ENCODE data around the gene NUAK1.
A peak's percentile ranks its signal among the peaks of the same experiment; 100 is the strongest.

NUAK1 gene

DNA sequence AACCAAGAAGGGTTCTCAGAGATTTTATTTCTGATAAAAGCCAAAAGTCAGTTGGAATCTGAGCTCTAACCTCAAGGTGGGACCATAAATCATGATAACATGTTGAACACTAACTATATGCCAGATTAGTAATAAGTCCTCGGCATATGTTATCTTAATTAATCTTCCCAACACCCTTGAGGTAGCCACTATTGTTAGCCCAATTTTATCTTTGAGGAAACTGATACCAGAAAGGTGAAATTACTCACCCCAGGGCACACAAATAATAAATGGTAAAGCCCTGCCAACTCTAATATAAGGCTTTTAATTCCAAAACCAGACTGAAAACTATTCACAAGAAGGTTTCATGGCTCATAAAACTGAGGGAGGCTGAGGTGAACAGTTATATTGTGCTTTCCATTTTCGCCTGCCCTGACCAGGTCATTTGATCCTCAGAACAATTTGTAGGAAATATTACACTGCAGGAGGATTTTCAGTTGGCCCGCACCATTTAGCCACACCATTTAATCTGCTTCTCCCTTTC is 16.1 kb upstream of the NUAK1 start:
- CTCF ChIA-PET = interaction anchor here (1.0 to 1.4 kb wide), 3 partner anchors 9 to 71 kb away, joined by 3 to 5 read pairs (median 3); no protein-coding TSS in a partner anchor
- POLR2A ChIA-PET = no interaction called here
- no peak for DNase-seq (ENCODE audit: low read depth, low spot score)
- no peak for TF ChIP-seq CTCF (IDR thresholded peaks at IDR 0.05; ENCODE audit: insufficient read depth, low read length, missing control alignments)
- H3K4me3 ChIP-seq (ENCODE audit: low read depth, low read length) = no peak overlapping the region

- no peak overlapping the region for H3K4me3 ChIP-seq (ENCODE audit: low read depth, low read length)
- ChIA-PET POLR2A (no interaction called here), CTCF (interaction anchor here (0.9 to 5.0 kb wide), 6 partner anchors 8 to 732 kb away, joined by 3 to 36 read pairs (median 4); partner anchors contain the start of gene NUAK1)
- no peak for DNase-seq (ENCODE audit: low read depth, low spot score)
- TF ChIP-seq CTCF (IDR thresholded peaks at IDR 0.05; ENCODE audit: insufficient read depth, low read length, missing control alignments) = no peak
Measured at GRCh38 chr12:106152334-106152733, 13.6 kb upstream of the NUAK1 start.

GRCh38 chr12:106150555-106150954 is 11.8 kb upstream of the NUAK1 start:
- TF ChIP-seq CTCF (IDR thresholded peaks at IDR 0.05; ENCODE audit: insufficient read depth, low read length, missing control alignments) = no peak
- CTCF ChIA-PET = interaction anchor here (1.0 to 5.0 kb wide), 6 partner anchors 9 to 730 kb away, joined by 4 to 41 read pairs (median 14); partner anchors contain the start of gene NUAK1
- no peak for DNase-seq (ENCODE audit: low read depth, low spot score)
- H3K4me3 ChIP-seq (ENCODE audit: low read depth, low read length) = no peak overlapping the region
- POLR2A ChIA-PET = no interaction called here

GRCh38 chr12:106149096-106149784 is 10.5 kb upstream of the NUAK1 start:
- H3K4me3 ChIP-seq (ENCODE audit: low read depth, low read length) = no peak overlapping the region
- ChIA-PET CTCF (interaction anchor here (0.6 to 5.0 kb wide), 30 partner anchors 10 to 748 kb away, joined by 3 to 41 read pairs (median 4); partner anchors contain the start of gene NUAK1), POLR2A (interaction anchor here (0.6 to 0.7 kb wide), 2 partner anchors 10 to 403 kb away, joined by 3 to 4 read pairs; partner anchors contain the start of gene NUAK1)
- peak; percentile 58 for TF ChIP-seq CTCF (IDR thresholded peaks at IDR 0.05; ENCODE audit: insufficient read depth, low read length, missing control alignments)
- no peak for DNase-seq (ENCODE audit: low read depth, low spot score)

GRCh38 chr12:106147956-106148355 is 9.2 kb upstream of the NUAK1 start:
- no peak for DNase-seq (ENCODE audit: low read depth, low spot score)
- no peak for TF ChIP-seq CTCF (IDR thresholded peaks at IDR 0.05; ENCODE audit: insufficient read depth, low read length, missing control alignments)
- no peak overlapping the region for H3K4me3 ChIP-seq (ENCODE audit: low read depth, low read length)
- CTCF ChIA-PET = interaction anchor here (0.7 to 5.0 kb wide), 12 partner anchors 9 to 727 kb away, joined by 3 to 41 read pairs (median 5); partner anchors contain the start of gene NUAK1
- POLR2A ChIA-PET = no interaction called here

- ChIA-PET POLR2A (no interaction called here), CTCF (interaction anchor here (1.0 to 3.7 kb wide), 3 partner anchors 10 to 726 kb away, joined by 3 to 21 read pairs (median 3); no protein-coding TSS in a partner anchor)
- no peak for DNase-seq (ENCODE audit: low read depth, low spot score)
- no peak overlapping the region for H3K4me3 ChIP-seq (ENCODE audit: low read depth, low read length)
- no peak for TF ChIP-seq CTCF (IDR thresholded peaks at IDR 0.05; ENCODE audit: insufficient read depth, low read length, missing control alignments)
Measured at GRCh38 chr12:106146987-106147386, 8.2 kb upstream of the NUAK1 start.

Data from AG04449 (cell line).